DOHH2 (cell line): Measurements from ENCODE around the gene DPRX.

ENCODE experiments used
- H3F3A ChIP-seq: fragments of 200-600 bp; sonication (generic), shearing (Covaris generic); 2 replicates; pipeline ENCODE4 v1.6.0; 2016; ENCODE audit warnings: antibody characterized with exemption, mild to moderate bottlenecking; ENCODE audit not compliant: control insufficient read depth, insufficient read depth
- H3K27ac ChIP-seq: fragments of 200-600 bp; sonication (generic); 2 replicates; pipeline ENCODE4 v1.5.1; 2014; ENCODE audit warnings: low read depth, mild to moderate bottlenecking, low read length, moderate library complexity
- H3K27me3 ChIP-seq: fragments of 200-600 bp; sonication (generic); 2 replicates; pipeline ENCODE4 v1.6.1; 2014; ENCODE audit warnings: mild to moderate bottlenecking, low read length, mixed read lengths; ENCODE audit not compliant: control insufficient read depth
- H3K36me3 ChIP-seq: fragments of 200-600 bp; sonication (generic); 2 replicates; pipeline ENCODE4 v1.6.1; 2014; ENCODE audit warnings: mild to moderate bottlenecking, low read length, moderate library complexity, mixed read lengths; ENCODE audit not compliant: control insufficient read depth
- H3K4me1 ChIP-seq: fragments of 200-600 bp; sonication (generic); 2 replicates; pipeline ENCODE4 v1.6.1; 2014; ENCODE audit warnings: mild to moderate bottlenecking, low read length, mixed read lengths; ENCODE audit not compliant: control insufficient read depth
- H3K4me2 ChIP-seq: fragments of 200-600 bp; sonication (generic); 2 replicates; pipeline ENCODE4 v1.6.0; 2014; ENCODE audit warnings: mild to moderate bottlenecking, low read length, moderate library complexity
- H3K4me3 ChIP-seq: fragments of 200-600 bp; sonication (generic); 2 replicates; pipeline ENCODE4 v1.5.1; 2014; ENCODE audit warnings: mild to moderate bottlenecking, low read length, mixed read lengths
- H3K79me2 ChIP-seq: fragments of 200-600 bp; sonication (generic); 2 replicates; pipeline ENCODE4 v1.6.1; 2014; ENCODE audit warnings: mild to moderate bottlenecking, low read length, mixed read lengths; ENCODE audit not compliant: control insufficient read depth
- H3K9me2 ChIP-seq: fragments of 200-600 bp; sonication (generic); replicated peaks from 2 replicates; pipeline ENCODE4 v1.6.1; 2014; ENCODE audit warnings: mild to moderate bottlenecking, low read length, mixed read lengths; ENCODE audit not compliant: control insufficient read depth
- H3K9me3 ChIP-seq: fragments of 200-600 bp; sonication (generic); 2 replicates; pipeline ENCODE4 v1.6.1; 2014; ENCODE audit warnings: antibody characterized with exemption, low read length, mixed read lengths; ENCODE audit not compliant: control insufficient read depth, insufficient read depth
- H4K20me1 ChIP-seq: fragments of 200-600 bp; sonication (generic); 2 replicates; pipeline ENCODE4 v1.6.0; 2014; ENCODE audit warnings: low read depth, mild to moderate bottlenecking, antibody characterized with exemption, low read length, moderate library complexity; ENCODE audit not compliant: control insufficient read depth, insufficient read depth
- CTCF ChIP-seq: fragments of 200-600 bp; sonication (generic); IDR thresholded peaks from one replicate; pipeline ENCODE4 v1.5.1; 2014; ENCODE audit warnings: antibody characterized with exemption, mild to moderate bottlenecking, low read depth, low read length; ENCODE audit not compliant: poor library complexity, severe bottlenecking
- EZH2phosphoT487 ChIP-seq: fragments of 200-600 bp; sonication (generic); IDR thresholded peaks from 2 replicates; pipeline ENCODE4 v1.6.1; 2017; ENCODE audit warnings: borderline replicate concordance, mild to moderate bottlenecking, antibody characterized with exemption, low read length, moderate library complexity, mixed read lengths

Gene DPRX

GRCh38 chr19:53608381-53608780 is 23.4 kb upstream of the DPRX start:
- no peaks in the 10 kb centered on the region for H4K20me1 ChIP-seq
- peaks cover 4% of the 10 kb centered on the region; the same call in 1 of the 2 replicates for H3K9me3 ChIP-seq
- H3F3A ChIP-seq = no peaks in the 10 kb centered on the region
- H3K4me2 ChIP-seq = no peak overlapping the region
- no peaks in the 10 kb centered on the region for H3K9me2 ChIP-seq
- H3K27ac ChIP-seq = no peak overlapping the region
- no peaks in the 10 kb centered on the region for H3K79me2 ChIP-seq
- H3K36me3 ChIP-seq = no peaks in the 10 kb centered on the region
- H3K27me3 ChIP-seq = no peaks in the 10 kb centered on the region
- TF ChIP-seq EZH2phosphoT487 (no peak), CTCF (no peak)
- no peaks in the 10 kb centered on the region for H3K4me1 ChIP-seq
- H3K4me3 ChIP-seq = no peak overlapping the region

- H3K9me3 ChIP-seq = no peaks in the 10 kb centered on the region; the same call in 1 of the 2 replicates
- no peaks in the 10 kb centered on the region for H3K4me1 ChIP-seq
- no peaks in the 10 kb centered on the region for H3F3A ChIP-seq
- H3K4me2 ChIP-seq = no peak overlapping the region
- no peak overlapping the region for H3K4me3 ChIP-seq
- H3K79me2 ChIP-seq = no peaks in the 10 kb centered on the region
- no peak overlapping the region for H3K27ac ChIP-seq
- H4K20me1 ChIP-seq = no peaks in the 10 kb centered on the region
- no peaks in the 10 kb centered on the region for H3K9me2 ChIP-seq
- no peaks in the 10 kb centered on the region for H3K27me3 ChIP-seq
- no peak for TF ChIP-seq EZH2phosphoT487
- no peak for TF ChIP-seq CTCF
- H3K36me3 ChIP-seq = no peaks in the 10 kb centered on the region
Observed at GRCh38 chr19:53612762-53613526, 18.9 kb upstream of the DPRX start.

GRCh38 chr19:53621885-53622740 is 9.7 kb upstream of the DPRX start:
- Histone ChIP-seq H3K4me3 (no peak overlapping the region), H3K4me1 (no peaks in the 10 kb centered on the region), H3F3A (no peaks in the 10 kb centered on the region), H4K20me1 (no peaks in the 10 kb centered on the region), H3K79me2 (no peaks in the 10 kb centered on the region), H3K9me2 (no peaks in the 10 kb centered on the region), H3K36me3 (no peaks in the 10 kb centered on the region), H3K27ac (no peak overlapping the region), H3K27me3 (no peaks in the 10 kb centered on the region), H3K9me3 (no peaks in the 10 kb centered on the region; the same call in 1 of the 2 replicates), H3K4me2 (no peak overlapping the region)
- no peak for TF ChIP-seq CTCF
- no peak for TF ChIP-seq EZH2phosphoT487
